Prostate gland (tissue), 2 donors: ENCODE data around the gene PLA2G2E. TPM values are rescaled to one million over a fixed set of nuclear protein-coding genes. Genes with fewer than 3 reads are reported as not detected.

Experiments used
- DNase-seq: peaks from one replicate; pipeline ENCODE4 v3.0.0-alpha.2; 2019; ENCODE audit warnings: low spot score
- H3K27ac ChIP-seq, 2 donors: fragments of 200-600 bp; sonication (generic); 2 replicates each; pipeline ENCODE4 v1.5.1; 2017 to 2019
- H3K27me3 ChIP-seq: fragments of 200-600 bp; sonication (generic); replicated peaks from 2 replicates; pipeline ENCODE4 v1.5.1; 2019; ENCODE audit not compliant: insufficient read depth
- H3K36me3 ChIP-seq, 2 donors: fragments of 200-600 bp; sonication (generic); 1 replicate in 1 of 2; 2 replicates in 1 of 2; pipeline versions ENCODE4 v1.5.1 to v1.8.1; 2017 to 2019
- H3K4me1 ChIP-seq: fragments of 200-600 bp; sonication (generic); replicated peaks from 2 replicates; pipeline ENCODE4 v1.5.1; 2019
- H3K4me3 ChIP-seq, 2 donors: fragments of 200-600 bp; sonication (generic); 2 replicates each; pipeline ENCODE4 v1.5.1; 2017 to 2019
- H3K9me3 ChIP-seq: fragments of 200-600 bp; sonication (generic); 2 replicates; pipeline ENCODE4 v1.5.1; 2017
- POLR2A ChIP-seq: fragments of 450-650 bp; IDR thresholded peaks from one replicate; pipeline ENCODE4 v1.6.1; 2016; ENCODE audit warnings: antibody characterized with exemption, mild to moderate bottlenecking
- POLR2AphosphoS5 ChIP-seq: sonication (generic); formaldehyde crosslinking; IDR thresholded peaks from one replicate; pipeline ENCODE4 v1.6.1; 2017; ENCODE audit warnings: antibody characterized with exemption
- WGBS: methylation state at CpG from one replicate; pipeline ENCODE4 v1.1.5; 2018; 5-methylcytosine and 5-hydroxymethylcytosine counted together
- intact Hi-C: fragments of 100-400 bp; cut with DNase I; formaldehyde crosslinking; loops from one replicate; pipeline ENCODE4 v1.14.2; 2022
- total RNA-seq, 2 donors: library from RNA; depleted of rRNA; stranded (reverse); fragments of >200 nt; gene quantifications; one replicate each; pipeline ENCODE4 v1.1.0, GENCODE V29; 2016
- TF ChIP-seq, protein P1 (sequence below), 4 experiments: fragments of 200-600 bp in 2 of 4; fragments of 450-650 bp in 2 of 4; sonication (generic) in 2 of 4; IDR thresholded peaks; 1 replicate in 3 of 4; 2 replicates in 1 of 4; pipeline ENCODE4 v1.5.1; 2016 to 2019; ENCODE audit warnings: antibody characterized with exemption in 4 of 4, mild to moderate bottlenecking in 2 of 4, moderate library complexity in 2 of 4

The PLA2G2E gene
- total RNA-seq, 2 donors from 2014 or later: not detected

DNA sequence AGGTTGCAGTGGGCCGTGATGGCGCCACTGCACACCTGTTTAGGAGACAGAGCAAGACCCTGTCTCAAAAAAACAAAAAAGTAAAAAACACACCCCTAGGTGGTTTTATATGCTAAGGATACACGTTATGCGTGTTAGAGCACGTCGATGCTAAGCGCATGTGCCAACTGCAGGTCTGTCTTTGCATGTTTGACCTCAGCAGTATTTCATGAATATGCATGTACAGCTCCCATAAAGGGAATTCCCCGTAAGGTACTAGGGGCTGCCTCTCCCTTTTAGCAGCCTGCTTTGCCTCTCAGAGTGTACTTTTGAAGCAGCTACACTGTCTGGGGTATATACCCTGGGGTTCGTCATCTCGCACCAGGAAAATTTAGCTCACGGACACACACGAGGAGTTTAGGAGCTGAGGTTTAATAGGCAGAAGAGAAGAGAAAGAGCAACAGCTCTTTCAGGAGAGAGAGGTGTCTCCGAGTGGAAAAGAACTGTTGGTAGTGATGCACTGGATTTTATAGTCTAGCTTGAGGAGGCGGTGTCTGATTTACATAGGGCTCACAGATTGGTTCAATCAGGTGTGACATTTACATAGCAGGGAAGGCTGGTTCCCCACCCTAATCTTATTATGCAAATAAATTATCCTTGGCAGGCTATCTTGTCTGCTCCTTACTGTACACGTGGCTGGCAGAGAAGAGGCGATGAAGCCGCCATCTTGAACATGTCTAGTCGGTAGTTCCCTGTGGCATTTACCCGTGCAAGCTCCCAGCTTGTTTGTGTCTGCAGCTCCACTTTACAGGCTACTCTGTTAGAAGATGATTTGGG lies 45.4 kb downstream of the PLA2G2E start:
- intact Hi-C loops: no loop called here
- DNase-seq: peak; percentile 69
- H3K9me3 ChIP-seq: no peaks in the 10 kb centered on the region
- 30% methylated on average over 19 of the region's 19 CpGs for WGBS
- H3K27me3 ChIP-seq: no peaks in the 10 kb centered on the region
- H3K27ac ChIP-seq: peak overlapping the region; percentile 59 to 66
- no peaks in the 10 kb centered on the region for H3K4me1 ChIP-seq
- TF ChIP-seq, protein P1, sequence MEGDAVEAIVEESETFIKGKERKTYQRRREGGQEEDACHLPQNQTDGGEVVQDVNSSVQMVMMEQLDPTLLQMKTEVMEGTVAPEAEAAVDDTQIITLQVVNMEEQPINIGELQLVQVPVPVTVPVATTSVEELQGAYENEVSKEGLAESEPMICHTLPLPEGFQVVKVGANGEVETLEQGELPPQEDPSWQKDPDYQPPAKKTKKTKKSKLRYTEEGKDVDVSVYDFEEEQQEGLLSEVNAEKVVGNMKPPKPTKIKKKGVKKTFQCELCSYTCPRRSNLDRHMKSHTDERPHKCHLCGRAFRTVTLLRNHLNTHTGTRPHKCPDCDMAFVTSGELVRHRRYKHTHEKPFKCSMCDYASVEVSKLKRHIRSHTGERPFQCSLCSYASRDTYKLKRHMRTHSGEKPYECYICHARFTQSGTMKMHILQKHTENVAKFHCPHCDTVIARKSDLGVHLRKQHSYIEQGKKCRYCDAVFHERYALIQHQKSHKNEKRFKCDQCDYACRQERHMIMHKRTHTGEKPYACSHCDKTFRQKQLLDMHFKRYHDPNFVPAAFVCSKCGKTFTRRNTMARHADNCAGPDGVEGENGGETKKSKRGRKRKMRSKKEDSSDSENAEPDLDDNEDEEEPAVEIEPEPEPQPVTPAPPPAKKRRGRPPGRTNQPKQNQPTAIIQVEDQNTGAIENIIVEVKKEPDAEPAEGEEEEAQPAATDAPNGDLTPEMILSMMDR (IDR thresholded peaks at IDR 0.05): no peak
- TF ChIP-seq POLR2A: peak; percentile 53
- peak; percentile 79 for TF ChIP-seq POLR2AphosphoS5
- no peaks in the 10 kb centered on the region for H3K36me3 ChIP-seq
- peak overlapping the region in 1 of 2 donors; percentile 10 for H3K4me3 ChIP-seq

- intact Hi-C loops: no loop called here
- TF ChIP-seq, protein P1 (IDR thresholded peaks at IDR 0.05): no peak
- TF ChIP-seq POLR2AphosphoS5: no peak
- TF ChIP-seq POLR2A: no peak
- H3K4me3 ChIP-seq: no peak overlapping the region
- H3K4me1 ChIP-seq: no peaks in the 10 kb centered on the region
- peak overlapping the region; percentile 59 to 66 for H3K27ac ChIP-seq
- 85% methylated on average over 16 of the region's 16 CpGs for WGBS
- H3K36me3 ChIP-seq: no peaks in the 10 kb centered on the region
- DNase-seq: no peak
- H3K9me3 ChIP-seq: no peaks in the 10 kb centered on the region
- H3K27me3 ChIP-seq: no peaks in the 10 kb centered on the region
Measured at GRCh38 chr1:19877181-19877750, 46.2 kb downstream of the PLA2G2E start.

- no peaks in the 10 kb centered on the region for H3K36me3 ChIP-seq
- 28% methylated on average over 7 of the region's 7 CpGs for WGBS
- intact Hi-C loops: no loop called here
- H3K27ac ChIP-seq: peak overlapping the region in 1 of 2 donors; percentile 27
- no peaks in the 10 kb centered on the region for H3K9me3 ChIP-seq
- DNase-seq: peak; percentile 78
- TF ChIP-seq POLR2AphosphoS5: peak; percentile 93
- TF ChIP-seq, protein P1 (IDR thresholded peaks at IDR 0.05): peak in 3 of 4 experiments; percentile 41 to 69 (median 69)
- TF ChIP-seq POLR2A: no peak
- no peaks in the 10 kb centered on the region for H3K4me1 ChIP-seq
- H3K27me3 ChIP-seq: no peaks in the 10 kb centered on the region
- no peak overlapping the region for H3K4me3 ChIP-seq
Measured at GRCh38 chr1:19872190-19872589, 51.2 kb downstream of the PLA2G2E start.

Other genes starting within 250 kb of the PLA2G2E start
- 10 to 100 TPM; 60.5 to 89.9 TPM for gene TMCO4, start 123.7 kb downstream of the PLA2G2E start, total RNA-seq
- not detected for gene RNF186, start 108.3 kb downstream of the PLA2G2E start, total RNA-seq
- 10 to 100 TPM in 1 of 2 donors, 1 to 10 TPM in 1; 5.3 to 16.5 TPM for gene OTUD3, start 41.2 kb downstream of the PLA2G2E start, total RNA-seq
- 100 to 1,000 TPM; 106 to 146 TPM for gene PLA2G2A, start 56.0 kb upstream of the PLA2G2E start, total RNA-seq
- gene PLA2G5, start 146.6 kb upstream of the PLA2G2E start, total RNA-seq: 10 to 100 TPM in 1 of 2 donors, 1 to 10 TPM in 1; 8.7 to 23.2 TPM
- not detected for gene PLA2G2D, start 195.9 kb upstream of the PLA2G2E start, total RNA-seq
- under 1 TPM; 0.23 TPM for gene PLA2G2F, start 215.7 kb upstream of the PLA2G2E start, total RNA-seq